HG02798 (cell line): ENCODE data around the gene ARRB2.

Experiments used
- ATAC-seq: cut with Tn5 transposase; IDR thresholded peaks from one replicate; pipeline ENCODE4 v1.9.1; 2021; ENCODE audit warnings: mild to moderate bottlenecking; ENCODE audit not compliant: unreplicated experiment, poor library complexity

Gene ARRB2

GRCh38 chr17:4722678-4723240 lies 12.3 kb downstream of the ARRB2 start:
- ATAC-seq: no peak

GRCh38 chr17:4724650-4725049 lies 14.2 kb downstream of the ARRB2 start:
- no peak for ATAC-seq

DNA sequence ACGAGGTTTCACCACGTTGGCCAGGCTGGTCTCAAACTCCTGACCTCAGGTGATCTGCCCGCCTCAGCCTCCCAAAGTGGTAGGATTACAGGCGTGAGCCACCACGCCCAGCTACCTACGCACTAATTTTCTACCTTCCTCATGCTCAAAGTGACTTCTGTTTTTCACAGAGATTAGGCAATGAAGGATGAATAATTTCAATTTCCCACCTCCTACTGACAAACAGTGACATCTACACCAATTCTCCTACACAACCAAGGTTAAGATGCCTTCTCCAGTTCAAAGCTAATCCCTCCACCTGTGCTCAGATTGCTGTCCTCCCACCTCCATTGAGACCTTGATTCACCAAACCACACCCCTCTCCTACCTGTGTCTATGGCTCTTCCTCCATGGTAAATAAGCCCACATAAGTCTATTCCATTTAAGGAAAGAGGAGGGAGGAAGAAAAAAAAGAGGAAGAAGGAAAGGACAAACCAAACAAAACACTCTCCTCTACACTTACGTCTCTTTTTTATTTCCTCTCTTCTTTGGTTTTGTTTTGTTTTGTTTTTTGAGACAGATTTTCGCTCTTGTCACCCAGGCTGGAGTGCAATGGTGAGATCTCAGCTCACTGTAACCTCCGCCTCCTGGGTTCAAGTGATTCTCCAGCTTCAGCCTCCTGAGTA lies 15.3 kb downstream of the ARRB2 start:
- no peak for ATAC-seq

DNA sequence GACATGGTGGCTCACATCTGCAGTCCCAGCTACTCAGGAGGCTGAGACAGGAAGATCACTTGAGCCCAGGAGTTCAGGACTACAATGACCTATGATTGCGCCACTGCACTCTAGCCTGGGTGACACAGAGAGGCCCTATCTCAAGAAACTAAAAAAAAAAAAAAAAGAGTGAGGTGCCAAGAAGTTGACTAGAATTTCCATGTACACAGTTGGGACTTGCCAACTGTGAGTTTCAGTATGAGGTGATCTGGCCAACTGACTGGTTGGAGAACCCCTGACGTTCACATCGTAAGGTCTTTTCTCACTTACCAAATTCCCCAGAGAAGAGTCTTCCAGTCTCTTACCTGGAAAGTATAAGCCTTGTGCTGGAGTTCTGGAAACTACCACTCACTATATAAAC lies 17.7 kb downstream of the ARRB2 start:
- no peak for ATAC-seq

GRCh38 chr17:4733073-4733531 lies 22.7 kb downstream of the ARRB2 start:
- ATAC-seq: no peak

- no peak for ATAC-seq
Observed at GRCh38 chr17:4734857-4735475, 24.5 kb downstream of the ARRB2 start.

GRCh38 chr17:4735876-4736651 lies 25.6 kb downstream of the ARRB2 start:
- no peak for ATAC-seq

GRCh38 chr17:4738136-4739121 lies 28.0 kb downstream of the ARRB2 start:
- no peak for ATAC-seq

- ATAC-seq: peak; percentile 60
Observed at GRCh38 chr17:4739122-4740024, 28.9 kb downstream of the ARRB2 start, which contains the start of the genes CXCL16 and ZMYND15. Gene CXCL16, minus strand, starts transcription at chr17:4739928. Its CDS starts 589 bp downstream, at chr17:4739339. Gene ZMYND15, plus strand, starts transcription at chr17:4739833. Its CDS starts 716 bp downstream, at chr17:4740549.

DNA sequence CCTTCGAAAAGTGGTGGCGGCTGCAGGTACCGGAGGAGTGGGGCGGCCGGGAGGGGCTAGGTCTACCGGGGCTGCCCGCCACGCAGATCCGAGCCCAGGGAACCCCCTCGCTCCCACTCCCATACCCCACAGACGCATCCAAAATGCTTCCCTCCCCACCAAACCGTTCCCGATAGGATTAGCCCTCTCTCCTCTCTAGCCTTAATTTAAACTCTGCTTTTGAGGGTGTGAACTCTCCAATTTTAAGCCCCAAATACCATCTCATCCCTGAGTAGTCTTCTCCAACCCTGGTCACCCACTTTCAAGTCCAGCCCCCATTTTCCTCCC lies 29.6 kb downstream of the ARRB2 start:
- no peak for ATAC-seq

DNA sequence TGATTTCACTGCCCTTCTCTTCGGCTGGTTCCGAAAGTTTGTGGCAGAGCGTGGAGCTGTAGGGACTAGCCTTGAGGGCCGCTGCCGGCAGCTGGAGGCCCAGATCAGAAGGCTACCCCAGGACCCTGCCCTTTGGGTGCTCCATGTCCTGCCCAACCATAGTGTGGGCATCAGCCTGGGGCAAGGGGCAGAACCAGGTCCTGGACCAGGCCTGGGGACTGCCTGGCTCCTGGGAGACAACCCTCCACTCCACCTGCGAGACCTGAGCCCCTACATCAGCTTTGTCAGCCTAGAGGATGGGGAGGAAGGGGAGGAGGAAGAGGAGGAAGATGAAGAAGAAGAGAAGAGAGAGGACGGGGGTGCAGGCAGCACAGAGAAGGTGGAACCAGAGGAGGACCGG lies 30.2 kb downstream of the ARRB2 start:
- no peak for ATAC-seq

GRCh38 chr17:4741544-4741943 lies 31.1 kb downstream of the ARRB2 start:
- ATAC-seq: no peak

DNA sequence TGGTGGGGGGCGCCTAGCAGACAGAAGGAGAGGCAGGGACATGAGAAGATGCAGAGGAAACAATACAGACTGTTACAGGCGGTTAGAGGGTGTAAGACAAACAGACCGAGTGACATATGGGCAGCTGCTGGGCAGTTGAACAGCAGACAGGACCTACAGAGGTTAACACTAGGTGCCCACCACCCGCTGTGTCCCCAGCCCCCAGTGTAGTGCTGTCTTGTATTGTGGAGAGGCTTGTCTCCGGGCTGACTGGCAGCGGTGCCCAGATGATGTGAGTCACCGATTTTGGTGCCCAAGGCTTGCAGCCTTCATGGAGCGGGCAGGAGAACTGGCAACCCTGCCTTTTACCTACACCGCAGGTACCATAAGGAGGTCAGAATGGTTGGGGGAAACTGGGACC lies 31.7 kb downstream of the ARRB2 start:
- no peak for ATAC-seq

GRCh38 chr17:4742629-4743028 lies 32.2 kb downstream of the ARRB2 start:
- ATAC-seq: no peak

DNA sequence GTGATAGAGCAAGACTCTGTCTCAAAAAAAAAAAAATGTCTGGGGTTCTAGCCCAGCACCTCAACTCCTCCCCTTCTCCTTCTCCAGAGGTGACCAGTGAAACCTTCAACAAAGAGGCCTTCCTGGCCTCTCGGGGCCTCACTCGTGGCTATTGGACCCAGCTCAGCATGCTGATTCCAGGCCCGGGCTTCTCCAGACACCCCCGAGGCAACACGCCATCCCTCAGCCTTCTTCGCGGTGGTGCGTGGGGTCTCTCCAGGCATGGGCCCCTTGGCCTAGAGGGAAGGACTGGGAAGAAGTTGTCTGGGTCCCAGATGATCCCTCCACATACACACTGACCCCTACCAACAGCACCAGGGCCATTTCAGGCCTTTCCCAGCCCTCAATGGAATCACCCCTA lies 32.8 kb downstream of the ARRB2 start:
- no peak for ATAC-seq

DNA sequence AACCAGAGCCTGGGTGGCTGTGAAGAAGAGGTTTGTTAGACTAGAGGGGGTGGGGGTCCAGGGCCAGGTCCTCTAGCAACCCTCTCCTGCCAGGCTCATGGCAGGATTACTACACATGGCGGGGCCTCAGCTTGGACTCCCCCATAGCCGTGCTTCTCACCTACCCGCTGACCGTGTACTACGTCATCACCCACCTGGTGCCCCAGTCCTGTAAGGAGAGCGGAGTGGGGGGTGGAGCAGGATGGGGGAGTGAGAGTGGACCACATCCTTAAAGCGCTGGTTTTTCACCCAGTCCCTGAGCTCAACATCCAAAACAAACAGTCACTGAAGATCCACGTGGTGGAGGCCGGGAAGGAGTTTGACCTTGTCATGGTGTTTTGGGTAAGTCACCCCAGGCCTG lies 33.5 kb downstream of the ARRB2 start:
- no peak for ATAC-seq

GRCh38 chr17:4744999-4745969 lies 34.9 kb downstream of the ARRB2 start:
- ATAC-seq: no peak

DNA sequence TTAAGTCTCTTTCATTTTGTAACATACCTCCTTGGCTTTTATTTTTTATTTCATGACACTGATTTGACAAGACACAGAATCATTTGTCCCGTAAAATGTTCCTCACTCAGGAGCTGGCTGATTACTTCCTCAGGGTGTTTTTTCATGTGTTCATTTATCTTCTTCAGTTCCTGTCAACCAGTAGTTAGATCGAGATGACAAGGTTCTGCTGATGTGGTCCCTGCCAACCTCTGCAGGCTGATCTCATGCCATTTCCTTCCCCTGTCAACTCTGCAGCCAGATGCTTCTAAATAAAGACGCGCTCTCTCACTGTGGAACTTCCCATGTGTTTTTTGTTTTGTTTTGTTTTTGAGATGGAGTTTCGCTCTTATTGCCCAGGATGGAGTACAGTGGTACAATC lies 37.4 kb downstream of the ARRB2 start:
- no peak for ATAC-seq
